ENCODE results near the gene RCSD1. TPM values are rescaled to one million over a fixed set of nuclear protein-coding genes. Genes with fewer than 3 reads are reported as not detected.

RCSD1 gene
- total RNA-seq, 1 donor from 2014 or later: 91.9 TPM

- no peak overlapping the region for H3K27ac Mint-ChIP-seq
- DNase-seq (ENCODE audit: low spot score): no peak
- no peaks in the 10 kb centered on the region for H3K36me3 Mint-ChIP-seq (ENCODE audit: low read depth)
- H3K4me3 Mint-ChIP-seq (ENCODE audit: low read depth): no peak overlapping the region
- no peaks in the 10 kb centered on the region for H3K9me3 Mint-ChIP-seq
- intact Hi-C loops (cut with micrococcal nuclease): no loop called here
- H3K27me3 Mint-ChIP-seq (ENCODE audit: low read depth): no peaks in the 10 kb centered on the region
- peaks cover 13% of the 10 kb centered on the region for H3K4me1 Mint-ChIP-seq (ENCODE audit: low read depth)
These were observed 116.1 kb downstream of the RCSD1 start for GRCh38 chr1:167746013-167746672.

- Mint-ChIP-seq H3K4me1 (ENCODE audit: low read depth) (peaks cover 16% of the 10 kb centered on the region), H3K36me3 (ENCODE audit: low read depth) (no peaks in the 10 kb centered on the region), H3K27ac (no peak overlapping the region), H3K27me3 (ENCODE audit: low read depth) (no peaks in the 10 kb centered on the region), H3K4me3 (ENCODE audit: low read depth) (no peak overlapping the region), H3K9me3 (no peaks in the 10 kb centered on the region)
- no peak for DNase-seq (ENCODE audit: low spot score)
- intact Hi-C loops (cut with micrococcal nuclease): no loop called here
These were observed 117.1 kb downstream of the RCSD1 start for GRCh38 chr1:167746988-167747655.

- Mint-ChIP-seq H3K4me1 (ENCODE audit: low read depth) (peaks cover 19% of the 10 kb centered on the region), H3K27ac (no peak overlapping the region), H3K4me3 (ENCODE audit: low read depth) (no peak overlapping the region), H3K36me3 (ENCODE audit: low read depth) (no peaks in the 10 kb centered on the region), H3K27me3 (ENCODE audit: low read depth) (no peaks in the 10 kb centered on the region), H3K9me3 (no peaks in the 10 kb centered on the region)
- DNase-seq (ENCODE audit: low spot score): no peak
- intact Hi-C loops (cut with micrococcal nuclease): no loop called here
These were observed 118.0 kb downstream of the RCSD1 start for GRCh38 chr1:167747988-167748387.

GRCh38 chr1:167748906-167749305 lies 118.9 kb downstream of the RCSD1 start:
- Mint-ChIP-seq H3K4me1 (ENCODE audit: low read depth) (peaks cover 17% of the 10 kb centered on the region), H3K9me3 (no peaks in the 10 kb centered on the region), H3K36me3 (ENCODE audit: low read depth) (no peaks in the 10 kb centered on the region), H3K27me3 (ENCODE audit: low read depth) (no peaks in the 10 kb centered on the region), H3K4me3 (ENCODE audit: low read depth) (no peak overlapping the region), H3K27ac (no peak overlapping the region)
- intact Hi-C loops (cut with micrococcal nuclease): no loop called here
- DNase-seq (ENCODE audit: low spot score): no peak

DNA sequence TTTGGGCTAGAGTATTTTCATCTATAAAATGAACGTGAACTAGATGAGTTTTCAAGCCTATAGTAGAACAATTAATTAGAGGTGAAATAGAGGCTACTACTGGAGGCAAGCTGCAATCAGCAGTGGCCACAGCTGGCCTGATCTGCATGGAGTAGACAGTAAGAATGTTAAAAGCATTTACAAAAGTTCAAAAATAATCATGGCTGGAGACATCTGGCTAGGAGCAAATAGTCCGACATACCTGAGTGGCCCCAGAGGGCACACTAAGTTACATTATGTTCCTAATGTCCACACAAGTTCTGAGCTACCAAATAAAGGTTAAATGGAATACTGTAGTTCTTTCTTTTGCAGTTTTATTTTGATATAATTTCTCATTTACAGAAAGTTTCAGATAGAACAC lies 119.7 kb downstream of the RCSD1 start:
- intact Hi-C loops (cut with micrococcal nuclease): no loop called here
- Mint-ChIP-seq H3K36me3 (ENCODE audit: low read depth) (no peaks in the 10 kb centered on the region), H3K4me1 (ENCODE audit: low read depth) (peaks cover 15% of the 10 kb centered on the region), H3K9me3 (no peaks in the 10 kb centered on the region), H3K27ac (no peak overlapping the region), H3K4me3 (ENCODE audit: low read depth) (no peak overlapping the region), H3K27me3 (ENCODE audit: low read depth) (no peaks in the 10 kb centered on the region)
- DNase-seq (ENCODE audit: low spot score): no peak

DNA sequence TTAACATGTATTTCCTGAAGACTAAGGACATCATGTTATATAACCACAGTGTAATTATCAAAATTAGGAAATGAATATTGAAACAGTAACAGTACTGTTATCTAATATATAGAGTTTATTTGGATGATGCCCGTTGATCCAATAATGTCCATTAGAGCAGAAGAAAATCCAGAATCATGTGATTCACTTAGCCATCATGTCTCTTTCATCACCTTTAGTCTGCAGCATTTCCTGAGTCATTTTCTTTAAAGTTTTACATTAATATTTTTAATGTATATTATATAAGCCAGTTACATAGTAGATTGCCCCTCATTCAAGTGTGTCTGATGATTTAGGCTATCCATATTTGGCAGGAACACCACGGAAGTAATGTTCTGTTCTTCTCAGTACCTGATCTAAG lies 120.6 kb downstream of the RCSD1 start:
- Mint-ChIP-seq H3K27ac (no peak overlapping the region), H3K4me1 (ENCODE audit: low read depth) (peaks cover 14% of the 10 kb centered on the region), H3K27me3 (ENCODE audit: low read depth) (no peaks in the 10 kb centered on the region), H3K36me3 (ENCODE audit: low read depth) (no peaks in the 10 kb centered on the region), H3K9me3 (no peaks in the 10 kb centered on the region), H3K4me3 (ENCODE audit: low read depth) (no peak overlapping the region)
- intact Hi-C loops (cut with micrococcal nuclease): no loop called here
- no peak for DNase-seq (ENCODE audit: low spot score)

- Mint-ChIP-seq H3K9me3 (no peaks in the 10 kb centered on the region), H3K36me3 (ENCODE audit: low read depth) (no peaks in the 10 kb centered on the region), H3K4me3 (ENCODE audit: low read depth) (no peak overlapping the region), H3K27ac (no peak overlapping the region), H3K27me3 (ENCODE audit: low read depth) (no peaks in the 10 kb centered on the region), H3K4me1 (ENCODE audit: low read depth) (peaks cover 16% of the 10 kb centered on the region)
- intact Hi-C loops (cut with micrococcal nuclease): no loop called here
- DNase-seq (ENCODE audit: low spot score): no peak
These were observed 121.6 kb downstream of the RCSD1 start for GRCh38 chr1:167751676-167752075.

DNA sequence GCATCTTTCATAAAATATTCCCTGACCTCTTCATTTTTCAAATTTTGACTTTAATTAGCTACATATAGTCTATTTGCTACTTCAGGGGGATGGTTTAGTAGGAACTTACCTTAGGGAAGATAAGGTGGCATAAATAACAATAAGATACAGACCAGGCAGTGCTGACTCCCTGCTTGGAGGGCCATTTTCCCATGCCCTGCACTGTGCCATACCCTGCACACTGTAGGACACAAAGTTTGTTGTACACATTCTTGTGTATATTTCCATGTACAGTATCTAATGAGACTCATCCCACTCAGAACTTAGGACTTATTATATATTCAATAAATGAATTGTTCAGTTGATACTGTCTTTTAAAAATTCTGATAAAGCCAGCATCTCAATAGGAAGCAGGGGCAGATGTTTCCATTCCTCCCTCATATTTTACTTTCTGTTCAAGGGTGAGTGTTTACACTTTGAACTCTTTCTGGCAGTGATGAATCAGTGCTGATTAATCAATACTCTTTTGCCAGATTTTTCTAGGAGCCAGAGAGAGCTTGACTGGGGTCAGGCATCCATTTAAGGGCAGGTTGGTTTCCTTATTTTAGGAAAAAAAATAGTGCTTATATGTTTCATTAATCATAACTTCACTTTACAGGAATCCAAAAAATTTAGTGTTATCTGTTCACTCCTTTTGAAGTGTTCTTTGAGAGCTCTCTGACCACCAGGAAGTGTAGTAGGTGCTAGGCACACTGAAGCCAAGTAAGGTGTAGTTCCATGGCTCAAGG lies 122.4 kb downstream of the RCSD1 start:
- intact Hi-C loops (cut with micrococcal nuclease): no loop called here
- H3K27me3 Mint-ChIP-seq (ENCODE audit: low read depth): no peaks in the 10 kb centered on the region
- no peaks in the 10 kb centered on the region for H3K9me3 Mint-ChIP-seq
- H3K36me3 Mint-ChIP-seq (ENCODE audit: low read depth): no peaks in the 10 kb centered on the region
- DNase-seq (ENCODE audit: low spot score): no peak
- no peak overlapping the region for H3K4me3 Mint-ChIP-seq (ENCODE audit: low read depth)
- peaks cover 16% of the 10 kb centered on the region for H3K4me1 Mint-ChIP-seq (ENCODE audit: low read depth)
- H3K27ac Mint-ChIP-seq: peak overlapping the region; percentile 4

GRCh38 chr1:167755654-167756053 lies 125.6 kb downstream of the RCSD1 start:
- H3K27me3 Mint-ChIP-seq (ENCODE audit: low read depth): no peaks in the 10 kb centered on the region
- no peaks in the 10 kb centered on the region for H3K36me3 Mint-ChIP-seq (ENCODE audit: low read depth)
- no peak for DNase-seq (ENCODE audit: low spot score)
- intact Hi-C loops (cut with micrococcal nuclease): no loop called here
- peaks cover 20% of the 10 kb centered on the region for H3K4me1 Mint-ChIP-seq (ENCODE audit: low read depth)
- H3K4me3 Mint-ChIP-seq (ENCODE audit: low read depth): no peak overlapping the region
- no peaks in the 10 kb centered on the region for H3K9me3 Mint-ChIP-seq
- H3K27ac Mint-ChIP-seq: no peak overlapping the region

Other genes with a start within 250 kb of the RCSD1 start
- 193 and 196 TPM in 2 replicates for gene CD247, start 111.7 kb upstream of the RCSD1 start, total RNA-seq
- 13.8 and 15.6 TPM in 2 replicates for gene CREG1, start 76.5 kb upstream of the RCSD1 start, total RNA-seq
- 36.7 and 40.5 TPM in 2 replicates for gene MPZL1, start 91.8 kb downstream of the RCSD1 start, total RNA-seq

Measured in activated T-helper 2 cell treated with anti-CD3 and anti-CD28 coated beads, Interferon-gamma antibody, Interleukin-2, Interleukin-4, amounts not matched to agents 10 μg/mL and 5 μg/mL and 100 μg/mL, durations not matched to agents 14 hours and 24 hours and 36 hours (primary cell).